Thyroid gland (tissue), 4 donors: ENCODE data around the gene PRDX1. TPM values are rescaled to one million over a fixed set of nuclear protein-coding genes. Genes with fewer than 3 reads are reported as not detected.
A peak's percentile ranks its signal among the peaks of the same experiment; 100 is the strongest.

Experiments used
- DNase-seq, 2 donors: peaks; one replicate each; pipeline ENCODE4 v3.0.0-alpha.2; 2019
- H3K27ac ChIP-seq, 3 donors: fragments of 200-600 bp; sonication (generic); 1 replicate in 2 of 3; 2 replicates in 1 of 3; pipeline ENCODE4 v1.5.1; 2016 to 2019; ENCODE audit warnings: mild to moderate bottlenecking in 1 of 3, moderate library complexity in 1 of 3
- H3K27me3 ChIP-seq: fragments of 200-600 bp; sonication (generic); one replicate; pipeline ENCODE4 v1.5.1; 2019
- H3K36me3 ChIP-seq, 2 donors: fragments of 200-600 bp; sonication (generic); one replicate each; pipeline ENCODE4 v1.5.1; 2016 to 2019
- H3K4me1 ChIP-seq, 2 donors: fragments of 200-600 bp; sonication (generic); one replicate each; pipeline ENCODE4 v1.5.1; 2017 to 2019
- H3K4me3 ChIP-seq, 3 donors: fragments of 200-600 bp; sonication (generic); replicated peaks in 1 of 3; 1 replicate in 2 of 3; 2 replicates in 1 of 3; pipeline ENCODE4 v1.5.1; 2016; ENCODE audit warnings: mild to moderate bottlenecking in 1 of 3
- H3K9me3 ChIP-seq: fragments of 200-600 bp; sonication (generic); one replicate; pipeline ENCODE4 v1.5.1; 2017
- CTCF ChIP-seq, 6 experiments: fragments of 200-600 bp in 3 of 6; fragments of 450-650 bp in 3 of 6; sonication (generic) in 3 of 6; IDR thresholded peaks; one replicate each; pipeline ENCODE4 v1.5.1; 2016 to 2019; ENCODE audit warnings: antibody characterized with exemption in 6 of 6, mild to moderate bottlenecking in 2 of 6, inconsistent platforms in 1 of 6, moderate library complexity in 1 of 6
- POLR2A ChIP-seq, 2 donors: fragments of 450-650 bp; IDR thresholded peaks; one replicate each; pipeline ENCODE4 v1.6.1; 2017; ENCODE audit warnings: antibody characterized with exemption in 2 of 2, mild to moderate bottlenecking in 2 of 2, moderate library complexity in 1 of 2
- WGBS, 2 donors: methylation state at CpG; one replicate each; pipeline ENCODE4 v1.1.5; 2017; 5-methylcytosine and 5-hydroxymethylcytosine counted together
- intact Hi-C: fragments of 100-400 bp; cut with DNase I; formaldehyde crosslinking; loops from one replicate; pipeline ENCODE4 v1.15.1; 2023
- total RNA-seq, 4 donors: library from RNA; depleted of rRNA; stranded (reverse); fragments of >200 nt; gene quantifications; one replicate each; pipeline ENCODE4 v1.2.3, GENCODE V29; 2016

PRDX1 gene
- total RNA-seq, 4 donors from 2014 or later: 872 to 1,202 (median 1,015) TPM

- intact Hi-C loops: no loop called here
- no peak for TF ChIP-seq CTCF (IDR thresholded peaks at IDR 0.05)
- TF ChIP-seq POLR2A (IDR thresholded peaks at IDR 0.05): no peak
- Histone ChIP-seq H3K36me3 (no peaks in the 10 kb centered on the region), H3K27me3 (no peaks in the 10 kb centered on the region), H3K4me3 (no peak overlapping the region), H3K9me3 (no peaks in the 10 kb centered on the region), H3K4me1 (peaks cover 15 to 24% of the 10 kb centered on the region in 2 donors), H3K27ac (no peak overlapping the region)
- no peak for DNase-seq
- WGBS, 2 donors: 93 to 94% methylated on average over 14 of the region's 14 CpGs
Measured at GRCh38 chr1:45503462-45504360, 18.0 kb downstream of the PRDX1 start.

DNA sequence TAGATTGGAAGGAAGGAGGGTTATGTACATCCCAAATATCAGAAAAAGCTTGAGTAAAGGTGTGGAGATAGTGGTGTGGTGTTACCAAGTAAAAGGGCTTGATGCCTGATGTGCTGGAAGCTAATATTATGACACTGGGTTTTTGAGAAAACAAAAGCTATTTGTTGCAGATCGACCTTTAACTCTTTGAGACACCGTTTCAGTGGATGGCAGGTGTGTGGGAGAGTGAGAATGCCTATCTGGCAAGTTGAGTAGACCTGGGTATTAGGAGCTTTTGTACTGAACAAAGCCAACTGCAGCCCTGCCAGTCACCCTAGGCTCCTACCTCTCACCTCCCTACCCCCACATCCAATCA is 20.2 kb downstream of the PRDX1 start:
- no peaks in the 10 kb centered on the region for H3K36me3 ChIP-seq
- no peaks in the 10 kb centered on the region for H3K9me3 ChIP-seq
- peaks cover 15 to 24% of the 10 kb centered on the region in 2 donors for H3K4me1 ChIP-seq
- no peak for DNase-seq
- TF ChIP-seq POLR2A (IDR thresholded peaks at IDR 0.05) (no peak), CTCF (IDR thresholded peaks at IDR 0.05) (no peak)
- 71 to 83% methylated on average over 2 of the region's 2 CpGs for WGBS, 2 donors
- H3K4me3 ChIP-seq: no peak overlapping the region
- intact Hi-C loops: no loop called here
- H3K27ac ChIP-seq: no peak overlapping the region
- H3K27me3 ChIP-seq: no peaks in the 10 kb centered on the region

- H3K4me3 ChIP-seq: peak overlapping the region; percentile 12 to 49 (median 43)
- TF ChIP-seq POLR2A (IDR thresholded peaks at IDR 0.05) (no peak), CTCF (IDR thresholded peaks at IDR 0.05) (no peak)
- DNase-seq: no peak
- no peaks in the 10 kb centered on the region for H3K27me3 ChIP-seq
- 2 to 4% methylated on average over 7 of the region's 7 CpGs for WGBS, 2 donors
- no peaks in the 10 kb centered on the region for H3K36me3 ChIP-seq
- peak overlapping the region in 1 of 3 donors; percentile 56 for H3K27ac ChIP-seq
- no peaks in the 10 kb centered on the region for H3K9me3 ChIP-seq
- intact Hi-C loops: loop anchor here (5.0 kb wide), 1 partner anchor 487 kb away; the partner anchor contains the start of genes HECTD3 and UROD
- peaks cover 15 to 24% of the 10 kb centered on the region in 2 donors for H3K4me1 ChIP-seq
Measured at GRCh38 chr1:45499415-45499769, 22.3 kb downstream of the PRDX1 start.

- no peaks in the 10 kb centered on the region for H3K27me3 ChIP-seq
- H3K9me3 ChIP-seq: no peaks in the 10 kb centered on the region
- peaks cover 15 to 24% of the 10 kb centered on the region in 2 donors for H3K4me1 ChIP-seq
- H3K27ac ChIP-seq: no peak overlapping the region
- no peaks in the 10 kb centered on the region for H3K36me3 ChIP-seq
- no peak for TF ChIP-seq POLR2A (IDR thresholded peaks at IDR 0.05)
- TF ChIP-seq CTCF (IDR thresholded peaks at IDR 0.05): no peak
- intact Hi-C loops: loop anchor here (5.0 kb wide), 1 partner anchor 486 kb away; the partner anchor contains the start of genes HECTD3 and UROD
- no peak for DNase-seq
- no peak overlapping the region for H3K4me3 ChIP-seq
Measured at GRCh38 chr1:45498279-45498678, 23.4 kb downstream of the PRDX1 start.

DNA sequence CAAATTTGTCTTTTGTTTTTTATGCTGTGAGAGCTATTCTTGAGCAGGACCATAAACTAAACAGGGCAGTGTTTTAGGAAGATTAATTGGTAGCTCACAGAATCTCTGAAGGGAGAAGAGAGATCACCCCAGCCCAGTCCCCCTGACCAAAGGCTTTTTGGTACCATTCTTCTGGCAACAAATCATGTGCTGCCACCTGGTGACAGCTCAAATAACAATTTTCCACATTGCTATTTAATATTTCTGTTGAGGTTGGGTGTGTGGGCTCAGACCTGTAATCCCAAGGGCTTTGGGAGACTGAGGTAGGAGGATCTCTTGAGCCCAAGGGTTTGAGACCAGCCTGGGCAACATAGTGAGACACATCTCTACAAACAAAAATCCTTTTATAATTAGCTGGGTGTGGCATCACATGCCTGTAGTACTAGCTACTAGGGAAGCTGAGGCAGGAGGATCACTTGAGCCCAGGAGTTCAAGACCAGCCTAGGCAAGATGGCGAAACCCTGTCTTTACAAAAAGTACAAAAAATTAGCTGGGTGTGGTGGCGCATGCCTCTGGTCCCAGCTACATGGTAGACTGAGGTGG is 28.5 kb downstream of the PRDX1 start:
- Histone ChIP-seq H3K27me3 (no peaks in the 10 kb centered on the region), H3K27ac (no peak overlapping the region), H3K36me3 (no peaks in the 10 kb centered on the region), H3K4me1 (peaks cover 0 to 5% of the 10 kb centered on the region in 2 donors), H3K9me3 (no peaks in the 10 kb centered on the region), H3K4me3 (no peak overlapping the region)
- peak; percentile 53 to 57 for DNase-seq
- 73 to 78% methylated on average over 2 of the region's 2 CpGs for WGBS, 2 donors
- peak; percentile 30 to 68 (median 56) for TF ChIP-seq CTCF (IDR thresholded peaks at IDR 0.05)
- no peak for TF ChIP-seq POLR2A (IDR thresholded peaks at IDR 0.05)
- intact Hi-C loops: loop anchor here (2.0 to 5.0 kb wide), 2 partner anchors 132 to 191 kb away; no protein-coding TSS in a partner anchor
